Psoas muscle (tissue), 8 donors: Measurements from ENCODE around the gene SYNE2. TPM values are rescaled to one million over a fixed set of nuclear protein-coding genes. Genes with fewer than 3 reads are reported as not detected.

Experiments used
- ATAC-seq, 4 donors: fragments of 200-7000 bp; cut with Tn5 transposase; one replicate each; pipeline ENCODE4 v1.9.1; 2020; ENCODE audit warnings: moderate library complexity in 3 of 4, mild to moderate bottlenecking in 2 of 4
- DNase-seq, 2 donors: peaks; one replicate each; pipeline ENCODE4 v3.0.0-alpha.2; 2020
- H3K27ac ChIP-seq: fragments of 200-600 bp; one replicate; pipeline ENCODE4 v1.8.0; 2022
- H3K27me3 ChIP-seq, 3 donors: fragments of 200-600 bp in 1 of 3; one replicate each; pipeline versions ENCODE4 v1.6.1 to v1.8.0; 2013 to 2022; ENCODE audit warnings: low read length in 2 of 3, mild to moderate bottlenecking in 2 of 3, moderate library complexity in 1 of 3; ENCODE audit not compliant: insufficient read depth in 3 of 3
- H3K36me3 ChIP-seq, 2 donors: fragments of 200-600 bp in 1 of 2; one replicate each; pipeline versions ENCODE4 v1.6.1 to v1.8.0; 2013 to 2022; ENCODE audit warnings: low read depth in 1 of 2, mild to moderate bottlenecking in 1 of 2, moderate library complexity in 1 of 2; ENCODE audit not compliant: insufficient read depth in 1 of 2
- H3K4me1 ChIP-seq: fragments of 200-600 bp; one replicate; pipeline ENCODE4 v1.8.0; 2022
- H3K4me3 ChIP-seq: fragments of 200-600 bp; one replicate; pipeline ENCODE4 v1.8.0; 2022; ENCODE audit warnings: mild to moderate bottlenecking
- H3K9me3 ChIP-seq: fragments of 200-600 bp; one replicate; pipeline ENCODE4 v1.8.0; 2022
- CTCF ChIP-seq: fragments of 200-600 bp; IDR thresholded peaks from one replicate; pipeline ENCODE4 v1.8.0; 2022; ENCODE audit warnings: antibody characterized with exemption
- WGBS, 3 donors: extraction: QIAGEN DNeasy Blood & Tissue Kit; methylation state at CpG; one replicate each; pipeline versions ENCODE4 v1.1.6 to v1.1.7; 2013; 5-methylcytosine and 5-hydroxymethylcytosine counted together
- intact Hi-C, 2 donors: fragments of 100-400 bp; cut with DNase I; formaldehyde crosslinking; loops; one replicate each; pipeline versions ENCODE4 v1.11.0 to v1.14.2; 2022
- polyA plus RNA-seq, 3 donors: library from polyadenylated mRNA; stranded (reverse); fragments of 200-250 nt; gene quantifications; one replicate each; pipeline ENCODE4 v1.2.3, GENCODE V29; 2013
- total RNA-seq, 4 donors: library from RNA; stranded (reverse); fragmentation: NEBNext Ultra II Directional in 2 of 4; extraction: Animal tissue kit (Norgen Biotek cat#: 25700) in 2 of 4; gene quantifications; one replicate each; pipeline versions ENCODE4 v1.2.1 to v1.2.4, GENCODE V29; 2021 to 2023
- donor health status: healthy with polysubstance abuse.
- donor health status: DM: no; HTN: no; CAD: no; lungs with moderate emphysema.
- donor health status: Bipolar disorder and iron deficiency.
- donor health status: healthy.
- donor health status: DM: yes; HTN: yes; CAD: no.
- donor health status: DM: no; HTN: no; CAD: no.
- donor health status: DM: no; HTN: no; CAD: no.
- donor health status: DM: yes; HTN: yes; CAD: no.

The SYNE2 gene
- total and polyA plus RNA-seq, 7 donors, result 23.0 to 239 (median 150) TPM

GRCh38 chr14:64232944-64233343 lies 380.1 kb downstream of the SYNE2 start:
- no peak for DNase-seq
- H3K4me1 ChIP-seq, result peaks cover 24% of the 10 kb centered on the region
- WGBS, 3 donors, result 86 to 87% (median 87%) methylated on average over 9 of the region's 9 CpGs
- intact Hi-C loops, result loop anchor here in 1 of 2 donors (5.0 kb wide), 1 partner anchor 69 kb away; no protein-coding TSS in a partner anchor
- no peak overlapping the region for H3K4me3 ChIP-seq
- no peak for TF ChIP-seq CTCF
- no peaks in the 10 kb centered on the region for H3K27me3 ChIP-seq
- ATAC-seq, result peak in 2 of 4 donors; percentile 5 to 16
- no peaks in the 10 kb centered on the region for H3K9me3 ChIP-seq
- H3K27ac ChIP-seq, result peak overlapping the region; percentile 90
- peaks cover 5 to 49% of the 10 kb centered on the region in 2 donors for H3K36me3 ChIP-seq

GRCh38 chr14:64233531-64234190 lies 380.9 kb downstream of the SYNE2 start:
- WGBS, 3 donors, result 82 to 89% (median 83%) methylated on average over 4 of the region's 4 CpGs
- H3K27me3 ChIP-seq, result no peaks in the 10 kb centered on the region
- no peak for TF ChIP-seq CTCF
- H3K9me3 ChIP-seq, result no peaks in the 10 kb centered on the region
- peak overlapping the region; percentile 90 for H3K27ac ChIP-seq
- DNase-seq, result no peak
- ATAC-seq, result no peak
- no peak overlapping the region for H3K4me3 ChIP-seq
- H3K4me1 ChIP-seq, result peaks cover 24% of the 10 kb centered on the region
- intact Hi-C loops, result loop anchor here in 1 of 2 donors (5.0 kb wide), 1 partner anchor 69 kb away; no protein-coding TSS in a partner anchor
- peaks cover 5 to 42% of the 10 kb centered on the region in 2 donors for H3K36me3 ChIP-seq

- Histone ChIP-seq H3K4me3 (no peak overlapping the region), H3K4me1 (peaks cover 24% of the 10 kb centered on the region), H3K36me3 (peaks cover 0 to 28% of the 10 kb centered on the region in 2 donors), H3K9me3 (no peaks in the 10 kb centered on the region), H3K27ac (peak overlapping the region; percentile 90), H3K27me3 (no peaks in the 10 kb centered on the region)
- intact Hi-C loops, result loop anchor here in 1 of 2 donors (5.0 kb wide), 1 partner anchor 67 kb away; no protein-coding TSS in a partner anchor
- DNase-seq, result peak in 1 of 2 donors; percentile 37
- 42 to 55% (median 46%) methylated on average over 24 of the region's 24 CpGs for WGBS, 3 donors
- TF ChIP-seq CTCF, result no peak
- ATAC-seq, result peak in 2 of 4 donors; percentile 14 to 54
These were observed 382.3 kb downstream of the SYNE2 start for GRCh38 chr14:64234877-64235651.

GRCh38 chr14:64235652-64236640 lies 383.1 kb downstream of the SYNE2 start:
- no peak for ATAC-seq
- Histone ChIP-seq H3K27ac (no peak overlapping the region), H3K9me3 (no peaks in the 10 kb centered on the region), H3K4me3 (no peak overlapping the region), H3K4me1 (peaks cover 20% of the 10 kb centered on the region), H3K36me3 (peaks cover 0 to 19% of the 10 kb centered on the region in 2 donors), H3K27me3 (no peaks in the 10 kb centered on the region)
- WGBS, 3 donors, result 79 to 80% (median 79%) methylated on average over 13 of the region's 13 CpGs
- intact Hi-C loops, result no loop called here
- DNase-seq, result no peak
- no peak for TF ChIP-seq CTCF
